OCI-LY7 (cell line): ENCODE measurements around the gene ADAMTS6. TPM values are rescaled to one million over a fixed set of nuclear protein-coding genes. Genes with fewer than 3 reads are reported as not detected.

Experiments
- BruUV-seq: library from RNA; stranded (reverse); fragments of 400-500 nt; replicated peaks from 2 replicates; lab custom pipeline; 2021; lab: Mats Ljungman, UMichigan
- CTCF ChIA-PET: fragments of 300-600 bp; sonication (Branson Sonifier 250); formaldehyde crosslinking; loops from one replicate; lab custom pipeline; 2022; ENCODE audit warnings: antibody characterized with exemption; ENCODE audit not compliant: unreplicated experiment; lab: Charles Lee
- POLR2A ChIA-PET: fragments of 300-600 bp; sonication (Branson Sonifier 250); formaldehyde crosslinking; loops from one replicate; lab custom pipeline; 2022; ENCODE audit warnings: antibody characterized with exemption; lab: Charles Lee
- DNase-seq: peaks from one replicate; pipeline ENCODE4 v3.0.0-alpha.2; 2015; ENCODE audit warnings: low spot score
- H2AFZ ChIP-seq: fragments of 200-600 bp; sonication (generic), shearing (Covaris generic); 2 replicates; pipeline ENCODE4 v1.6.1; 2014; ENCODE audit warnings: mild to moderate bottlenecking, antibody characterized with exemption, low read length, moderate library complexity
- H3K27ac ChIP-seq: fragments of 200-600 bp; sonication (generic); 2 replicates; pipeline ENCODE4 v1.5.1; 2014; ENCODE audit warnings: mixed run types, low read depth, mild to moderate bottlenecking, moderate library complexity, low read length, inconsistent platforms; ENCODE audit not compliant: poor library complexity, severe bottlenecking
- H3K36me3 ChIP-seq: fragments of 200-600 bp; sonication (generic); 2 replicates; pipeline ENCODE4 v1.6.1; 2014; ENCODE audit warnings: mild to moderate bottlenecking, antibody characterized with exemption, low read length, moderate library complexity, mixed read lengths; ENCODE audit not compliant: insufficient read depth
- H3K4me1 ChIP-seq: fragments of 200-600 bp; sonication (generic); 2 replicates; pipeline ENCODE4 v1.5.1; 2014; ENCODE audit warnings: mild to moderate bottlenecking, low read length; ENCODE audit not compliant: insufficient read depth, poor library complexity, severe bottlenecking
- H3K4me2 ChIP-seq: fragments of 200-600 bp; sonication (generic); 2 replicates; pipeline ENCODE4 v1.6.1; 2014; ENCODE audit warnings: mild to moderate bottlenecking, low read length
- H3K4me3 ChIP-seq: fragments of 200-600 bp; sonication (generic); 2 replicates; pipeline ENCODE4 v1.5.1; 2014; ENCODE audit warnings: mild to moderate bottlenecking, low read depth, low read length; ENCODE audit not compliant: poor library complexity, severe bottlenecking
- H3K79me2 ChIP-seq: fragments of 200-600 bp; sonication (generic); 2 replicates; pipeline ENCODE4 v1.6.1; 2016; ENCODE audit warnings: low read depth, mild to moderate bottlenecking, low read length, moderate library complexity, mixed read lengths; ENCODE audit not compliant: insufficient read depth
- H3K9me2 ChIP-seq: fragments of 200-600 bp; sonication (generic); 2 replicates; pipeline ENCODE4 v1.6.1; 2016; ENCODE audit warnings: mild to moderate bottlenecking, low read length, mixed read lengths; ENCODE audit not compliant: insufficient read depth
- H3K9me3 ChIP-seq: fragments of 200-600 bp; sonication (generic); 2 replicates; pipeline ENCODE4 v1.6.1; 2014; ENCODE audit warnings: mild to moderate bottlenecking, mixed run types, low read length, mixed read lengths
- H4K20me1 ChIP-seq: fragments of 200-600 bp; sonication (generic); 2 replicates; pipeline ENCODE4 v1.6.1; 2014; ENCODE audit warnings: mild to moderate bottlenecking, antibody characterized with exemption, low read length, moderate library complexity, mixed read lengths; ENCODE audit not compliant: insufficient read depth
- EZH2phosphoT487 ChIP-seq: fragments of 200-600 bp; sonication (generic); IDR thresholded peaks from 2 replicates; pipeline ENCODE4 v1.6.1; 2018; ENCODE audit warnings: low read depth, borderline replicate concordance, mild to moderate bottlenecking, mixed run types, antibody characterized with exemption, low read length, moderate library complexity, mixed read lengths
- intact Hi-C: fragments of 100-400 bp; cut with micrococcal nuclease; formaldehyde crosslinking; loops from one replicate; pipeline ENCODE4 v1.10.0; 2022; ENCODE audit not compliant: unreplicated experiment
- total RNA-seq, 2 experiments: library from RNA; depleted of rRNA in 1 of 2; stranded (reverse); fragments of >200 nt in 1 of 2; shearing (Covaris generic) in 1 of 2; gene quantifications; 2 replicates each; pipeline ENCODE4 v1.2.3, GENCODE V29; 2014 to 2022
- TF ChIP-seq, protein P1 (sequence below): fragments of 200-600 bp; sonication (generic); conservative IDR thresholded peaks from 2 replicates; pipeline ENCODE4 v1.5.1; 2014; ENCODE audit warnings: mild to moderate bottlenecking, antibody characterized with exemption, low read length, moderate library complexity, mixed read lengths

The ADAMTS6 gene
- total RNA-seq, 2 experiments from 2014 or later = 13.9 to 18.1 TPM

GRCh38 chr5:65320250-65320649 lies 161.5 kb downstream of the ADAMTS6 start:
- TF ChIP-seq, protein P1, sequence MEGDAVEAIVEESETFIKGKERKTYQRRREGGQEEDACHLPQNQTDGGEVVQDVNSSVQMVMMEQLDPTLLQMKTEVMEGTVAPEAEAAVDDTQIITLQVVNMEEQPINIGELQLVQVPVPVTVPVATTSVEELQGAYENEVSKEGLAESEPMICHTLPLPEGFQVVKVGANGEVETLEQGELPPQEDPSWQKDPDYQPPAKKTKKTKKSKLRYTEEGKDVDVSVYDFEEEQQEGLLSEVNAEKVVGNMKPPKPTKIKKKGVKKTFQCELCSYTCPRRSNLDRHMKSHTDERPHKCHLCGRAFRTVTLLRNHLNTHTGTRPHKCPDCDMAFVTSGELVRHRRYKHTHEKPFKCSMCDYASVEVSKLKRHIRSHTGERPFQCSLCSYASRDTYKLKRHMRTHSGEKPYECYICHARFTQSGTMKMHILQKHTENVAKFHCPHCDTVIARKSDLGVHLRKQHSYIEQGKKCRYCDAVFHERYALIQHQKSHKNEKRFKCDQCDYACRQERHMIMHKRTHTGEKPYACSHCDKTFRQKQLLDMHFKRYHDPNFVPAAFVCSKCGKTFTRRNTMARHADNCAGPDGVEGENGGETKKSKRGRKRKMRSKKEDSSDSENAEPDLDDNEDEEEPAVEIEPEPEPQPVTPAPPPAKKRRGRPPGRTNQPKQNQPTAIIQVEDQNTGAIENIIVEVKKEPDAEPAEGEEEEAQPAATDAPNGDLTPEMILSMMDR = no peak
- no peak for TF ChIP-seq EZH2phosphoT487
- H2AFZ ChIP-seq = no peak overlapping the region
- H3K9me3 ChIP-seq = no peaks in the 10 kb centered on the region
- no peaks in the 10 kb centered on the region for H3K4me1 ChIP-seq
- H3K9me2 ChIP-seq = no peaks in the 10 kb centered on the region
- ChIA-PET POLR2A (no interaction called here), CTCF (no interaction called here)
- no peaks in the 10 kb centered on the region for H4K20me1 ChIP-seq
- H3K27ac ChIP-seq = no peak overlapping the region
- no TSS peak for BruUV-seq
- no peak overlapping the region for H3K4me2 ChIP-seq
- H3K36me3 ChIP-seq = no peaks in the 10 kb centered on the region
- no peak overlapping the region for H3K4me3 ChIP-seq
- intact Hi-C loops = no loop called here
- no peaks in the 10 kb centered on the region for H3K79me2 ChIP-seq
- no peak for DNase-seq

DNA sequence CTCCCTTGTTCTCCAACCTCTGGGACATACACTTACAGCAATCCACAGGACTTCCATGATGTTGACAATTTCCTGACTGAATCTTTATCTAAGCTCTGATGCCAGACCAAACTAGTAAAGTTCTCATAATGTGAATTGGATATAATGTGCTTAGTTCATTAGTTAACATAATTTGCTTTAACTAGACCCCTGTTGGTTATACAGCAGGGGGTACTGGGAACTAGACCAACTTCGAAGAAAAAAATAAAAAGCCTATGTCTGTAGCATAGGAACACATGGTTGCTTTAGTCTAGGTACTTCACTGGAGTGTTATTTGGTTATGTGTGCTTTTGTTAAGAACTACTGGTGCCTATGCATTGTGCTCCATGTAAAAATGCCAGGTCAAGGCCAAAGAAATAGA lies 173.8 kb downstream of the ADAMTS6 start:
- POLR2A ChIA-PET = no interaction called here
- no peak overlapping the region for H3K4me2 ChIP-seq
- DNase-seq = no peak
- no peaks in the 10 kb centered on the region for H4K20me1 ChIP-seq
- TF ChIP-seq EZH2phosphoT487 = no peak
- TF ChIP-seq, protein P1 = no peak
- H3K4me3 ChIP-seq = no peak overlapping the region
- BruUV-seq = no TSS peak
- no peaks in the 10 kb centered on the region for H3K9me2 ChIP-seq
- no peaks in the 10 kb centered on the region for H3K79me2 ChIP-seq
- H2AFZ ChIP-seq = no peak overlapping the region
- H3K4me1 ChIP-seq = no peaks in the 10 kb centered on the region
- no peaks in the 10 kb centered on the region for H3K36me3 ChIP-seq
- intact Hi-C loops = no loop called here
- no peaks in the 10 kb centered on the region for H3K9me3 ChIP-seq
- CTCF ChIA-PET = no interaction called here
- H3K27ac ChIP-seq = no peak overlapping the region

GRCh38 chr5:65307088-65307487 lies 174.6 kb downstream of the ADAMTS6 start:
- CTCF ChIA-PET = no interaction called here

More at GRCh38 chr5:65307088-65307487, 174.6 kb downstream of the ADAMTS6 start:
- no peaks in the 10 kb centered on the region for H3K36me3 ChIP-seq
- H3K27ac ChIP-seq = no peak overlapping the region
- no peaks in the 10 kb centered on the region for H3K9me3 ChIP-seq
- H3K4me2 ChIP-seq = no peak overlapping the region
- H3K4me1 ChIP-seq = no peaks in the 10 kb centered on the region
- no peak for DNase-seq
- TF ChIP-seq, protein P1 = no peak
- no peak for TF ChIP-seq EZH2phosphoT487
- no TSS peak for BruUV-seq
- POLR2A ChIA-PET = no interaction called here
- no peaks in the 10 kb centered on the region for H4K20me1 ChIP-seq
- no peak overlapping the region for H2AFZ ChIP-seq
- H3K9me2 ChIP-seq = no peaks in the 10 kb centered on the region
- H3K4me3 ChIP-seq = no peak overlapping the region
- intact Hi-C loops = no loop called here
- H3K79me2 ChIP-seq = no peaks in the 10 kb centered on the region
